GM08714 (cell line): Measurements from ENCODE around the gene TIMM22.

Experiments used
- H3K4me3 ChIP-seq: fragments of 200-500 bp; sonication (Bioruptor generic); 2 replicates; pipeline ENCODE4 v1.5.1; 2014; ENCODE audit warnings: mild to moderate bottlenecking, low read length, inconsistent platforms
- ZNF274 ChIP-seq: IDR thresholded peaks from 2 replicates; pipeline ENCODE4 v1.6.1; 2012; ENCODE audit warnings: mild to moderate bottlenecking, low read depth, low read length

The TIMM22 gene

GRCh38 chr17:1029922-1030644 lies 33.2 kb downstream of the TIMM22 start:
- TF ChIP-seq ZNF274 = no peak
- no peak overlapping the region for H3K4me3 ChIP-seq

GRCh38 chr17:1030684-1031532 lies 34.0 kb downstream of the TIMM22 start:
- no peak for TF ChIP-seq ZNF274
- H3K4me3 ChIP-seq = no peak overlapping the region

- TF ChIP-seq ZNF274 = no peak
- H3K4me3 ChIP-seq = no peak overlapping the region
Observed at GRCh38 chr17:1031711-1032110, 34.8 kb downstream of the TIMM22 start.

- TF ChIP-seq ZNF274 = no peak
- H3K4me3 ChIP-seq = no peak overlapping the region
Observed at GRCh38 chr17:1032391-1032790, 35.5 kb downstream of the TIMM22 start.

GRCh38 chr17:1033503-1033902 lies 36.6 kb downstream of the TIMM22 start:
- TF ChIP-seq ZNF274 = no peak
- H3K4me3 ChIP-seq = no peak overlapping the region

GRCh38 chr17:1034652-1035210 lies 37.8 kb downstream of the TIMM22 start:
- H3K4me3 ChIP-seq = no peak overlapping the region
- TF ChIP-seq ZNF274 = no peak

- no peak overlapping the region for H3K4me3 ChIP-seq
- TF ChIP-seq ZNF274 = no peak
Observed at GRCh38 chr17:1035546-1036170, 38.7 kb downstream of the TIMM22 start.

GRCh38 chr17:1036171-1036844 lies 39.4 kb downstream of the TIMM22 start:
- no peak overlapping the region for H3K4me3 ChIP-seq
- TF ChIP-seq ZNF274 = no peak

- H3K4me3 ChIP-seq = no peak overlapping the region
- no peak for TF ChIP-seq ZNF274
Observed at GRCh38 chr17:1036845-1037237, 39.9 kb downstream of the TIMM22 start.

GRCh38 chr17:1037238-1037879 lies 40.4 kb downstream of the TIMM22 start:
- no peak for TF ChIP-seq ZNF274
- H3K4me3 ChIP-seq = no peak overlapping the region

GRCh38 chr17:1038459-1039122 lies 41.7 kb downstream of the TIMM22 start:
- TF ChIP-seq ZNF274 = no peak
- H3K4me3 ChIP-seq = no peak overlapping the region

- H3K4me3 ChIP-seq = no peak overlapping the region
- TF ChIP-seq ZNF274 = no peak
Observed at GRCh38 chr17:1039123-1039507, 42.2 kb downstream of the TIMM22 start.
